ENCODE results near the gene FBLN7.

DNA sequence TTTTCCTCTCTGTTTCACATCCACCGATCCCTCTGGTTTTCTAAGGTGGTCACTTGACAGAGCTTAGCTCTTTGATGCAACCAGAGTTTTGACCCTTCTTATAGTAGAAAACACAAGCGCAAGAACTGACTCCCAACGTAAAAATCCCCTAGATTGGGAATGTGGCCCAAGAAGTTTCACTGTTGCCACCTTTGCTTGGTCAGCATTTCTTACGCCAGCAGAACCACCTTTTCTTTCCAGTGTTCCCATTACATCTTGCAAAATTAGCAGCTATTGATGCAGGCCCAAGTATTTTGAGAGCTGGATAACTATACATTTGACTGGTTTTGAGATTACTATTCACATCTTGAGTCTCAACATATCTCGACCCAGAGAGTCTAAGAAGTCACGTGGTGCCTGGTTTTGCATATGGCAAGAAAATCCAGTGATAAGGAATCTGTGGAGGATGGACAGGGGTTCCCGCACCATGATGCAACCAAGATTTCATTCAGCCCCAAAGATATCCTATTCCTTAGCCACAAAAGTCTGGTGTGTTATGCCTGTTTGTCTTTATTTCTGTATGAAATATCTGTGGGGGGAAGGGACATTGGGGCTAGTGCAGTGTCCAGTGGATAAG, 37.9 kb downstream of the FBLN7 start:
- TF ChIP-seq, protein P1, sequence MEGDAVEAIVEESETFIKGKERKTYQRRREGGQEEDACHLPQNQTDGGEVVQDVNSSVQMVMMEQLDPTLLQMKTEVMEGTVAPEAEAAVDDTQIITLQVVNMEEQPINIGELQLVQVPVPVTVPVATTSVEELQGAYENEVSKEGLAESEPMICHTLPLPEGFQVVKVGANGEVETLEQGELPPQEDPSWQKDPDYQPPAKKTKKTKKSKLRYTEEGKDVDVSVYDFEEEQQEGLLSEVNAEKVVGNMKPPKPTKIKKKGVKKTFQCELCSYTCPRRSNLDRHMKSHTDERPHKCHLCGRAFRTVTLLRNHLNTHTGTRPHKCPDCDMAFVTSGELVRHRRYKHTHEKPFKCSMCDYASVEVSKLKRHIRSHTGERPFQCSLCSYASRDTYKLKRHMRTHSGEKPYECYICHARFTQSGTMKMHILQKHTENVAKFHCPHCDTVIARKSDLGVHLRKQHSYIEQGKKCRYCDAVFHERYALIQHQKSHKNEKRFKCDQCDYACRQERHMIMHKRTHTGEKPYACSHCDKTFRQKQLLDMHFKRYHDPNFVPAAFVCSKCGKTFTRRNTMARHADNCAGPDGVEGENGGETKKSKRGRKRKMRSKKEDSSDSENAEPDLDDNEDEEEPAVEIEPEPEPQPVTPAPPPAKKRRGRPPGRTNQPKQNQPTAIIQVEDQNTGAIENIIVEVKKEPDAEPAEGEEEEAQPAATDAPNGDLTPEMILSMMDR (IDR thresholded peaks at IDR 0.05) = no peak
- no peak for TF ChIP-seq ZFX (IDR thresholded peaks at IDR 0.05; ENCODE audit: borderline replicate concordance)

All from 22Rv1 (cell line).